ENCODE results near the gene PAIP2.
A peak's percentile ranks its signal among the peaks of the same experiment; 100 is the strongest.
"Not testable (repeated sequence)": the region's sequence is repeated elsewhere in the genome, so short reads cannot be mapped to it uniquely, and the experiment has no call there.

Gene PAIP2

DNA sequence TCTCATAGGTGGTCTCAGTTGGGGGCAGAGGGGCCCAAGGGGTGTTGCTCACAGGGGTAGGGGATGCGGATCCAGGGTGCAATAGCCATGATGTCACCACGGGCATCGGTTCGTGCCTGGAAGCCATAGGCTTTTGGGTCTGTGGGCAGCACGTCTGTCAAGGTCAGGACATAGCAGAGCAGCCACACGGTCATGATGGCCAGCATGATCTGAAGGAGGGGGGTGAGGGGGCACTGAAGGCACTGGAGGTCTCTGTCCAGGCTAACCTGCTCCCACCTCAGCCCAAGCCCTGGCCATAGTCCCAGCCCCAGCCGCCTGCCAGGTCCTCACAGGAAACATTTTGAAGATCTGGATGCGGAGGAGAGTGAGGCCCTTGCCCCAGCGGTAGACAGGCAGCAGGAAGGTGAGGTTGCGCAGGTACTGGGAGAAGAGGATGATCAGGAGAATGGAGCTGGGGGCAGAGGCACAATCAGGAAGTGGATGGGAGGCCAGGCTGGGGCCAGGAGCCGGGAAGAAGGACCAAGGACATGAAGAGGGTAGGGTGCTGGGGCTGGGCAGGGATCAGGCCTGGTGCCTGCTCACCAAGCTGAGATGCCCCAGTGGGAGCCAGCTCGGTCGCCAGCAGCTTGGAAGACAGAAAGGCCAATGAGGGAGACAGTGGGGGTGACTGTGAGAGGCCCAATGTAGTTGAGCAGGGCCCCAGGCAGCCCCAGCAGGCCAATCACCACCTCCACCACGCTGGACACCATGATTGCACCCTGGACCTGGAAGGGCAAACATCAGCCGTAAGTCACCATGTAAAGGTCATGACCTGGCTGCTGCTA lies 38.2 kb downstream of the PAIP2 start:
- DNase-seq = no peak

GRCh38 chr5:139381837-139382761 lies 40.4 kb downstream of the PAIP2 start:
- no peak for DNase-seq

DNA sequence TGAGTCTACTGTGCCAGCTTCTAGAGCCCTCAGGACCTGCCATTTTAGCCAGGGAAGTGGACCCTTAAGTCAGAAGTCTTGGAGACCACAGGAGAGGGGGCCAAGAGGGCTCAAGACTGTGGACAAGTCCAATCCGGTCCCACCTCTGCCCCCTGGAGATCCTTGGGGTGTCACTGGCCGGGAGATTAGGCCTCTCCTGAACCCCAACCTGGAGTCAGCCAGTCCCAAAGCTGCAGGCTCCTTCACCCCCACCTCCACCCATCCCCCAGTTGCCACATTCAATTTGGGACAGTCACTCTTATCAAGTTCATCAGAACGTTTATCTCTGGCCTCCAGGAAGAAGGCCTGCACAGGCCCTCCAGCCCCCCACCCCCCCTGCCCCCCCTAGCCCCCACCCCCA lies 41.2 kb downstream of the PAIP2 start:
- DNase-seq = no peak

DNA sequence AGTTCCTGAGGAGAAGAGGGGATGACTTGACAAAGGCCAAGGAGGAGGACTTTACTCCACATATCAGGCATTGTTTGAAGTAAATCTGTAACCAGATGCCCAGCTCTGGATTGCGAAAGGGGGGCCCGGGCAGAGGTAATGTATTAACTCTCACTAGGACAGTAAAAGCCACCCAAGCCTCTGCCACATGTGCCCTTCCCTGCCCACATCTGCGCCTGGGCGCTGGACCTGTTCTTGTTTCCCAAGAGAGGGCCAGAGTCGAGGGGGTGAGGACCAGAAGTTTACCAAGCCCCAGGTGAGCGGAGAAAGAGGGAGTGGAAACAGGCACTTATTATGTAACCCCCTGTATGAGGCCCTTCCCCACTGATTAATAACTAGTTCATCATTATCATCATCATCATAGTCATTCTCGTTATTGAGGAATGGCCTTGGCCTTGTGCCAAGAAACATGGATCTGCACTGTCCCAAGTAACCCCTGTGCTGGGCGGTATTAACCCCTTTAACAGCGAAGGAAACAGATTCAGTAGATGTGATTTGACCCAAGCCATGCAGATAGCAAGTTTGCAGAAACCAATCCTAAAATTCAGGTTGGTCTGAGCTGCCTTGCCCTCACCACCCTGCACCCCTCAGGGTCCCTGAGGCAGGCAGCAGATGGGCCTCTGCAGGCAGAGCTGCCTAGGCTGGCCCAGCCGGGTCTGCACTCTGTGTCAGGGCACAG lies 41.8 kb downstream of the PAIP2 start, which contains the start of gene SLC23A1:
TSS of gene SLC23A1 (minus strand) at position 23 of the 718 bp plus-strand sequence. CDS start 44 bp downstream, outside the sequence.
- no peak for DNase-seq

- DNase-seq = no peak
Observed at GRCh38 chr5:139383993-139384590, 42.4 kb downstream of the PAIP2 start.

GRCh38 chr5:139384591-139385051 lies 43.0 kb downstream of the PAIP2 start:
- no peak for DNase-seq

DNA sequence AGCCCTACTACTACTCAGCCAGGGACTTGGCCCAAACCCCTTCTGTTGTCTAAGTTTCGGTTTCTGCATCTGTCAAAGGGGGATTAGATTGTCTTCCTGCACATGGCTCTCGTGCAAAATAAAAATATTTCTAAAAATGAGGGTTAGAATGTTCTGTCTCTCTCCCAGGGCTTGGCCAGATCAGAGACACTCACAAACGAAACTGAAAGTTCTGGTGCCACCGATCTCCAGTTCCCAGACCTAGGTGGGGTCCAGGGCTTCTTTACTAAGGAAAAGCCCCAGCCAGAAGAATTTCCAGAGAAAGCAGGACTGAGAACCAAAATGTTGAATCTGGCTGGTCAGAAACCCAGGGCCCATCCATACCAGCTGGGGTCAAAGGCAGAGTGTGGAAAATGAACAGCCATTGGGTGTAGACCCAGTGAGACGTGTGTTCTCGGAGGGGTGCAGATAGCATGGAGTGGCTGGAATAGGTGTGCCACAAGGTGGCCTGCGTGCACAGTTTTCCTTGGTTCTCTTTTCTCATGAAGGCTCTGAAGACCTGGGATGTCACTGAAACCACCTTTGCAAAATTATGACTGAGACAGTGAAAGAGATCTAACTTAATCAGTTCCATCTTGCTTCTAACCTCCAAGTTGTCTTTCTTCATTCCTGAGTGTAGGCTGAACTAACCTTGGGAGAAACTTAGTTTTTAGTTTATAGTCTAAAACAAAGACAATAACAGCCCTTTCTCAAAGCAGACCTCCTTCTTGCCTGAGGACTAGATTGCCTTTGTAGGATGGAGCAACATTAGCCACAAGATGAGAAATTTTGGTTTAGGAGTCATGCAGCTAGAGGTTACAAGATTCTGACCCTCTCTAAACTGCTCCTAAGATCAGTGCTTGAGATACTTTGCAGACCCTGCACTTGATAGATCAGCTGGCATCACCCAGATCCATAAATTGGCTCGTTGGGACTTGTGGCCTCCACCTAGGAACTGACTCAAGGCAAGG lies 43.7 kb downstream of the PAIP2 start:
- DNase-seq = no peak

DNA sequence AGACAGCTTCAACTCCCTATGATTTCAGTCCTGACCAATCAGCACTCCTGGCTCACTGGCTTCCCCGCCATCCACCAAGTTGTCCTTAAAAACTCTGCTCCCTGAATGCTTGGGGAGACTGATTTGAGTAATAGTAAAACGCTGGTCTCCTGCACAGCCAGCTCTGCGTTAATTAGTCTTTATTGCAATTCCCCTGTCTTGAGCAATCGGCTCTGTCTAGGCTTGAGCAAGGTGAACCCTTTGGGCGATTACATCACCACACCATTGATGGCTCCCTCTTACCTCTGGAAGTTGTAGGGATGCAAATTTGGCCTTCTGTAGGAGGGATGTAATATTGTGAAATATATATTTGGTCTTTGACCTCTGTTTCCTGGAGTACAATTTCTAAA lies 44.4 kb downstream of the PAIP2 start:
- DNase-seq = no peak

DNA sequence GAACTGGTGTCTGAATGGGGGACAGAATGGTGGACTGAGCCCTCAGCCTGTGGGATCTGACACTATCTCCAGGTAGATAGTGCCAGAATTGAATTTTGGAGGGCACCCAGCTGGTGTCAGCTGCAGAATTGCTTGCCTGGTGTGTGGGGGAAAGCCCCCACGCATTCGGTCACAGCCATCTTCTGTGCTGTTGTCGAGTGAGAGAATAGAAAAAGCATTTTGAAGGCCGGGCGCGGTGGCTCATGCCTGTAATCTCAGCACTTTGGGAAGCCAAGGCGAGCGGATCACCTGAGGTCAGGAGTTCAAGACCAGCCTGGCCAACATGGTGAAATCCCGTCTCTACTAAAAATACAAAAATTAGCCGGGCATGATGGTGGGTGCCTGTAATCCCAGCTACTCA lies 45.3 kb downstream of the PAIP2 start:
- not testable (repeated sequence) for DNase-seq

DNA sequence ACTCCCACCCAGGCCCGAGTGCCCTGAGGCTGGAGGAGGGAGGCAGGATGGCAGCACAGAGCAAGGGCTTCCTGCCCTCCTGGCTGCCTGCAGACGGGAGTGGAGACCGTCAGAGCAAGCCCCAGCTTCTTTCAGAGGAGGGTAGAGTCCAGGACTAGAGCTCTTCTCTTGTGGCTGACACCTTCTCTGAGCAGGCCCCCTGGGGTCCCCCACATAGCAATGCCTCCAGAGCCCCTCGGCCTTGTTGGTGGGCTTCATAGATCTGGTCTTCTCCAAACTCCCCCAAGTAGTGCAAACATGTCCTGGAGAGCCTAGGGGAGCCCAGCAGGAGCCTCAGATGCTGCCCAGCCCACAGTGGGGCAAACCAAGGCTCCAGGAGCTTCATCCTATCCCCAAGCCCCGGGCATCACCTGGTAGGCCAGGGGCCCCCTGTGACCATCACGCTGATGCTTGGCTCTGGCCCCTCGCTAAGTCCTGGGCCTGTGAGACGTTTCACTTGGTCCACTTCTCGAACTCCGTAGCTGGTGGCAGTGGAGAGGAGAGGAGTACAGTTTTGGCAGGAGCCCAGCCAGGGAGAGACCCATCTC lies 46.0 kb downstream of the PAIP2 start:
- no peak for DNase-seq

GRCh38 chr5:139388198-139388821 lies 46.7 kb downstream of the PAIP2 start:
- no peak for DNase-seq

DNA sequence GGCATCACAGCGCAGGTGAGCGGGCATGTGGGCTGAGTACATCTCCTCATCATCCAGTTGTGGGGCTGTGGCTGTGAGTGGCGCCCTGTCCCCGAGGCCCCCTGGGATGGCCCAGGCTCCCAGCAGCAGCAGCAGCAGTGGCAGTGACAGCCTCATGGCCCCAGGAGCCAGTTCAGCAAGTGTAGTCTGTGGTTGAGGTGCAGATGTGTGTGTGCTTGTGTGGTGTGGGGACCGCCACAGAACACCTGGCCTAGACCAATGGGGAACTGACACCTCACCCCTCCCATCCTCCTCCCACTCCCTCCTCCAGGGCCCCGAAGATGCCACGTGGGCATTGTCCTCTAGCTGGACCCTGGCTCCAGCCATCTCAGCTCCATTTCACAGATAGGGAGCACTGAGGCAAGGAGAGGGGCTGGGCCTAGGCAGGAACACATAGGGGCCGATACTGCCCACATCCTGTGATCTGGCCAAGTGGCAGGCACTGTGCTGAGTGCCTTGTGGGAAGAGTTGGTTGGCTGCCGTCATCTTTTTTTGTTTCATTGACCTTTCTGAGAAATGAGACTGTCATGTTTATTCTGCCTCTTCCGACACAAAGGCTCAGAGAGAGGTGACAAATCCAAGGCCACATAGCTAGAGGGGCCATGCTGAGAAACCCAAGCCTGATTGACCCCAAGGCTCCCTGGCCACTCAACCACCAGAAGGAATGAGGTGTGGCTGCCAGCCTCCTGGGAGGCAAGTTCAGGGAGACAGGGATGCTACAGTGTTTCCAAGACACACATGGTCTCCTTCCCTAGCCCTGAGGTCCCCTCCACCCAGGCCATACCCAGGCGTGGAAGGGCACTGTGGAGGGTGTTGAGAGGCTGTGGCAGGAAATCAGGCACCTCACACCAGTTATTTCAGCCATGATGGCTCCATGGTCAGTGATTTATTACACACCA lies 48.3 kb downstream of the PAIP2 start, which contains the start of gene MZB1:
TSS of gene MZB1 (minus strand) at position 213 of the 938 bp plus-strand sequence. CDS start at position 156, 57 bp downstream.
- no peak for DNase-seq

DNA sequence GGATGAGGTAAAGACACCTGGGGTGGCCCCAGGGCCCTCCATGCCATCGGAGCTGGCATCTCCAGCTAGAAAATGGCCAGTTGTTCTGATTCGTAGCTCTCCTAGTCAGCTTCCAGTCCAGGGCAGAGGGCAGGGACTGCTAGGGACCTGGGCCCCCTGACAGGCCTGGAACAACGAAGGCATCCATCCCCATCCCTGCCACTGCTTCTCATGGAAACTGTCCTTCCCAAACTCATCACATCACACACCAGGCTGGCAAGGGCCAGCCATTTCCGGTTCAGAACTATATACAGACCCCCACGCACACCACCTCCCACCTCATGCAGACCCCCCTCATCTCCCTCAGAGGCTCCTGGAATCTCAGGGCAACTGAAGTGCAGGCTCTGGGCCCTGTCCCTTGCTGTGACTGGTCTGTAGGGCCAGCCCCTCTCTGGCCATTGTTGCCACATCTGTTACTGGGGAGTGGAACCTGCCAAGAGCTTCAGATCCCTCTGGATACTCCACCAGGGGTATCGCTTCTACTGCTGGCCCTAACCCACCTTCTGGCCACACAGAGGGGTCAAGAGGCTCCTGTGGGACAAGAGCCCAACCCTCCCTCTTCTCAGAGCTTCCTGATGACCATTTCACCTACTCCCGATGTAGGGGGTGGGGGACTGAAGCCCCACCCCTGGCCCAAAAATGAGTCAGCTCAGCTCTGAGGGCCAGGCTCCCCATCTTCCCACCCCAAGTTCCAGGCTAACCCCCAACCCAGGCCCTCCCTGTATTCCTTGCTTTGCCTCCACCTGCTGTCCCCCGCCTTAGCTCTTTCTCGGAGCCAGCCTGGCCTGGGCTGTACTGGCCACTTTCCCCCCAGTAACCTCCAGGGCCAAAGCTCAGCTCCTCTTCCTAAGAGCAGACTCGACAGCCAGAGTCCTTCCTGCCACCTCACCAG lies 49.2 kb downstream of the PAIP2 start:
- no peak for DNase-seq

- no peak for DNase-seq
Observed at GRCh38 chr5:139391570-139392323, 50.1 kb downstream of the PAIP2 start.

DNA sequence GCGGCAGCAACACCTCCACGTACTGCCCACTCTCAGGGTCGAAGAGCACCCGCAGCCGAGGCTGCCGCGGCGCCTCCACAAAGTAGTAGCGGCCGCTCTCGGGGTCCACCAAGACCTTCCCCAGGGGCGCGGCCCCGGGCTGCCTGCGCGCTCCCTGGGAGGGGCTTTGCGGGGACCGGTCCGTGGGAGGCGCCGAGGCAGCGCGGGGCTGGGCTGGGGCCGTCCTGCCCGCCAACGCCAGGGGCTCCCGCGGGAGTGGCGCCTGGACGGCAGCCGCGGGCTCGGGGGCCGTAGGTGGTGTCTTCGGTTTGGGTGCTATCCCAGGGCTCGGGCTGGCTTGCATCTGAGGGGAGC lies 50.6 kb downstream of the PAIP2 start:
- DNase-seq = no peak

DNA sequence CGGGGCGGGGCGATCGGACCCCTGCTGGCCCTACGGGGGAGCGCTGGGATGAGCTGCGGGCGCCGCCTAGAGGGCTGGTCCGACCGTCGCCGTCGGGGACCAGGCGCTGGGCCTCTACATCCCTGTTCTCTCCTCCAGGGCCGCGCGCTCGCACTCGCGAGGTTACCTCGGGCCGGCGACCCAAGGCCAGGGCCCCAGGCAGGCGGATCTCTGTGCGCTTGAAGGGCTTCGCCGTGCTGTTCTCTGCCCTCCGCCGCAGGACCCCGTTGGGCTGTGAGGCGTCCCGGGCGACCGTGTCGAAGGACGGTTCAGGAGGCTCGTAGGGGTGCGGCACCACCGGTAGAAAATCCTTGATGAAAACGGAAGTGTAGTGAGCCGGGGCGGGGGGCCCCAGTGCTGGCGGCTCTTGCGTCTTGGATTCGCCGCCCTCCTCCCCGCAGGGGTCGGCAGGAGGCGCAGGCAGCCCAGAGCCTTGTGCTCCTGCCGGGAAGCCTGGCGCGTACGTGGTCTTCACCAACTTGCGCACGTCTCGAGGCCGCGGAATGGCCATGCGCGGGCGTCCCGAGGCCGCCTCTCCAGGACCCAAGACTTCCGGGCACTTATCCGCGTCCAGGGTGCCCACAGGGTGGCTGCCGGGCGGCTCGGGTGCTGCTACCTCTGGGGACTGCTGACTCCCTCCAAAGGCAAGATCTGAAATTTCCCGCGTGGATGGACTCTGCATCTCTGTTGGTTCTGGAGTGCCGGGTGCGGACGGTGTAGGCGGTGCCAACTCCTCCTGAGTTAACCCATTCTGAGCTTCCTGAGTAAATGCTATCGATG lies 51.2 kb downstream of the PAIP2 start:
- peak; percentile 73 for DNase-seq
